GM23248 (cell line): ENCODE data around the gene SIRPG. TPM values are rescaled to one million over a fixed set of nuclear protein-coding genes. Genes with fewer than 3 reads are reported as not detected.

Experiments
- DNase-seq: peaks from one replicate; pipeline ENCODE4 v3.0.0-alpha.2; 2015
- H2AFZ ChIP-seq: fragments of 200-600 bp; sonication (generic); 2 replicates; pipeline ENCODE4 v1.6.1; 2016; ENCODE audit warnings: antibody characterized with exemption
- H3F3A ChIP-seq: fragments of 200-600 bp; sonication (generic); 2 replicates; pipeline ENCODE4 v1.6.1; 2016; ENCODE audit warnings: mild to moderate bottlenecking, antibody characterized with exemption, mixed run types; ENCODE audit not compliant: insufficient read depth
- H3K27ac ChIP-seq: fragments of 200-600 bp; sonication (generic); 2 replicates; pipeline ENCODE4 v1.5.1; 2016; ENCODE audit warnings: mild to moderate bottlenecking
- H3K27me3 ChIP-seq: fragments of 200-600 bp; sonication (generic); replicated peaks from 2 replicates; pipeline ENCODE4 v1.6.1; 2016; ENCODE audit warnings: mild to moderate bottlenecking; ENCODE audit not compliant: insufficient read depth
- H3K36me3 ChIP-seq: fragments of 200-600 bp; sonication (generic); 2 replicates; pipeline ENCODE4 v1.6.1; 2016; ENCODE audit warnings: low read depth, mild to moderate bottlenecking
- H3K4me1 ChIP-seq: fragments of 200-600 bp; sonication (generic); 2 replicates; pipeline ENCODE4 v1.6.1; 2016; ENCODE audit warnings: mild to moderate bottlenecking; ENCODE audit not compliant: insufficient read depth
- H3K4me2 ChIP-seq: fragments of 200-600 bp; sonication (generic); one replicate; pipeline ENCODE4 v1.6.1; 2016; ENCODE audit warnings: mild to moderate bottlenecking; ENCODE audit not compliant: unreplicated experiment
- H3K4me3 ChIP-seq: fragments of 200-600 bp; sonication (generic); 2 replicates; pipeline ENCODE4 v1.5.1; 2016; ENCODE audit warnings: mild to moderate bottlenecking
- H3K79me2 ChIP-seq: fragments of 200-600 bp; sonication (generic); 2 replicates; pipeline ENCODE4 v1.6.1; 2016; ENCODE audit warnings: mild to moderate bottlenecking; ENCODE audit not compliant: insufficient read depth
- H3K9ac ChIP-seq: fragments of 200-600 bp; sonication (generic); 2 replicates; pipeline ENCODE4 v1.6.1; 2016; ENCODE audit warnings: mild to moderate bottlenecking
- H3K9me2 ChIP-seq: fragments of 200-600 bp; sonication (generic); 2 replicates; pipeline ENCODE4 v1.6.1; 2016; ENCODE audit warnings: mixed run types, mild to moderate bottlenecking, moderate library complexity; ENCODE audit not compliant: insufficient read depth
- H3K9me3 ChIP-seq: fragments of 200-600 bp; sonication (generic); one replicate; pipeline ENCODE4 v1.6.1; 2017; ENCODE audit warnings: low read depth
- H4K20me1 ChIP-seq: fragments of 200-600 bp; sonication (generic); 2 replicates; pipeline ENCODE4 v1.6.0; 2016; ENCODE audit not compliant: insufficient read depth
- EZH2 ChIP-seq: fragments of 200-600 bp; sonication (generic); IDR thresholded peaks from 2 replicates; pipeline ENCODE4 v1.6.1; 2018; ENCODE audit warnings: antibody characterized with exemption, mild to moderate bottlenecking; ENCODE audit not compliant: insufficient read depth, poor library complexity, severe bottlenecking
- EZH2phosphoT487 ChIP-seq: fragments of 200-600 bp; sonication (generic); IDR thresholded peaks from 2 replicates; pipeline ENCODE4 v1.6.1; 2018; ENCODE audit warnings: antibody characterized with exemption, moderate library complexity, mild to moderate bottlenecking, low read depth; ENCODE audit not compliant: insufficient read depth
- WGBS, 2 experiments: methylation state at CpG; one replicate each; pipeline ENCODE4 v1.1.6; 2015 to 2017; ENCODE audit warnings: low lambda C conversion rate in 2 of 2, low coverage in 1 of 2; ENCODE audit errors: missing lambda C conversion rate in 2 of 2; 5-methylcytosine and 5-hydroxymethylcytosine counted together
- in situ Hi-C: fragments of 300-500 bp; cut with MboI; formaldehyde crosslinking; loops from 2 replicates; pipeline ENCODE4 v1.15.0; 2020
- polyA plus RNA-seq: library from polyadenylated mRNA; unstranded; fragments of >200 nt; fragmentation: Nextera tagmentation; extraction: Ambion mirVana; gene quantifications from 2 replicates; pipeline ENCODE4 v1.2.1, GENCODE V29; 2016
- total RNA-seq: library from RNA; depleted of rRNA; stranded (reverse); fragments of >200 nt; shearing (Covaris generic); gene quantifications from 2 replicates; pipeline ENCODE4 v1.2.3, GENCODE V29; 2014

SIRPG gene
- total and polyA plus RNA-seq, 2 experiments from 2014 or later = not detected

DNA sequence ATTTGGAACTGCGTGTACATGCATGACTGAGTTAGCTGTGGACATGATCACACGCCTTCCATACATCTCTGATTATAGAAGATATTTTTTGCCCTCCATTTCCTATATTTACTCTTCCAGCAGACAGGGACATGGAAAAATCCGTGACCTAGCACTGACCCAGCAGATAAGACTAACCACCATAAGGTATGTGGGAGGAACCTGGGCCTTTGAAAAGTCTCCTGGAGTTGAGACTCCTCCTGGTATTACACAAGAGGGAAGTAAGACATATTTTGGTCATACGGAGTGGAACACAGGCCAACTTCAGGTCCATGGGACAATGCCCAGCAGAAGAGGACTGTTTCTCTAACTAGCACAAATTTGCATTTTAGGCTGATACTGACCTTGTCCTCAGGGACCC is 24.0 kb downstream of the SIRPG start:
- DNase-seq = no peak
- no peak overlapping the region for H2AFZ ChIP-seq
- H4K20me1 ChIP-seq = no peaks in the 10 kb centered on the region
- peaks cover 14% of the 10 kb centered on the region; the same call in 1 of the 2 replicates for H3K27me3 ChIP-seq
- H3K9me2 ChIP-seq = no peaks in the 10 kb centered on the region
- H3K36me3 ChIP-seq = no peaks in the 10 kb centered on the region
- H3K4me3 ChIP-seq = no peak overlapping the region
- peaks cover 17% of the 10 kb centered on the region for H3K4me1 ChIP-seq
- no peak overlapping the region for H3K4me2 ChIP-seq
- no peaks in the 10 kb centered on the region for H3K9me3 ChIP-seq
- TF ChIP-seq EZH2phosphoT487 = no peak
- no peak for TF ChIP-seq EZH2
- in situ Hi-C loops = loop anchor here (25.0 kb wide), 1 partner anchor 96 kb away; no protein-coding TSS in a partner anchor
- no peak overlapping the region for H3K9ac ChIP-seq
- H3F3A ChIP-seq = peaks cover 12% of the 10 kb centered on the region
- no peak overlapping the region for H3K27ac ChIP-seq
- no peaks in the 10 kb centered on the region for H3K79me2 ChIP-seq
- 29 to 38% methylated on average over 4 of the region's 4 CpGs for WGBS, 2 experiments

DNA sequence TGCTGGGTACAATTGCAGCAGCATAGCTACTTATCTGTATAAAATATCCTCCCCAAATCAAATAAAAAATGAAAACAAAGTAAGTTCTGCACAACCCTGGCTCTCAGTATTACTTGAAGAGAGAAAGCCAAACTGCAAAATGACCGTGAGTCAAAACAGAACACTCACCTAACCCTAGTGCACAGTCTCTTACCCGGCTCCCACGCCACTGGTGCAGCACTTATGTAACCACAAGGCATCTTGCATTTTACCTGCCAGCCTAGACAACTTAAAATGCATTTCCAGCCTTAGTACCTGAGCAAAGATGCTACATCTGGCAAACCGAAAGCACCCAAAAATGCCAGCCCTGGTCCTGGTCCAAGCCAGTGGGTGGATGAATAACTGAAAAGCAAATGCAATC is 25.4 kb downstream of the SIRPG start:
- DNase-seq = peak; percentile 34
- Histone ChIP-seq H3F3A (peaks cover 12% of the 10 kb centered on the region), H3K4me1 (peaks cover 17% of the 10 kb centered on the region), H3K27ac (no peak overlapping the region), H3K9ac (no peak overlapping the region), H3K4me3 (no peak overlapping the region), H4K20me1 (no peaks in the 10 kb centered on the region), H3K79me2 (no peaks in the 10 kb centered on the region), H3K36me3 (no peaks in the 10 kb centered on the region), H3K9me3 (no peaks in the 10 kb centered on the region), H3K27me3 (peaks cover 11% of the 10 kb centered on the region; the same call in 1 of the 2 replicates), H3K4me2 (peak overlapping the region; percentile 21), H2AFZ (no peak overlapping the region), H3K9me2 (no peaks in the 10 kb centered on the region)
- in situ Hi-C loops = loop anchor here (25.0 kb wide), 1 partner anchor 95 kb away; no protein-coding TSS in a partner anchor
- TF ChIP-seq EZH2 = no peak
- 49 to 53% methylated on average over 4 of the region's 4 CpGs for WGBS, 2 experiments

DNA sequence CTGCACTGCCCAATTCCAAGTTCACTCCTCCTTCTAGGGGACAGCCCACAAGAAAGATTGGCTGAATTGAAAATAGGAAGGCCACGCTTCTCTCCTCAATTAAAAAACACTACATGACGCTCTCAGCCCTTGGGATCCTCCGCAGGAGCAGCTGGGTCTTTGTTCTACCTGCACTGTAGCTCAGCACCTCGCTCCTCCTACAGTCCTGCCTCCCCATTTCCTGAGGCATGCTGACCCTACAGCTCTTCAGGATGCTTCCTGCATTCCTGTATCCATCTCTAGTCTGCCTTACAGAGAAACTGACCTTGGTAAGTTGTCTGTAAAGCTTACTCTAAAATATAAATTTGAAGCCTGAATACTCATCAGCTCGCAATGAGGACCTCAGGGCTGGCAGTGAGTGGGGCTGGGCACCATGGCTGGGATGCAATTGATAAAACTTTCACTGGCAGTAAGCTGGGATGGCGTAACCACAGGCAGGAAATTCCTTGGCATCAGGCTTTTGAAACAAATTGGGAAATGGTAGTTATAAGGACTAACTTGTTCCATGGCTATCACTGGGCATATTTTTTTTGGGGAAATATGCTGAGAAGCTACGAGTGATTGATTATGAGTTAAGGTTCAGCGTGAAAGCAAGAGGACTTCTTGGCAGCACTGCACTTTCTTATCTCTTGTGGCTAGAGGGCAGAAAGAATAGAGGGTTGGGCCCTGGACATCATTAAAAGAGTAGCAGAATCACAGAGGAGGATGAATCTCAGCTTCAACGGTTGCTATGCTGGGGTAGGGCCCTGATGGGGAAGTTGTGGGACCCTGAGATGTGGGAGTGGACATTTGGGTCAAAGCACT is 26.0 kb downstream of the SIRPG start:
- Histone ChIP-seq H3K9ac (no peak overlapping the region), H3K79me2 (no peaks in the 10 kb centered on the region), H4K20me1 (no peaks in the 10 kb centered on the region), H3K4me3 (no peak overlapping the region), H3K4me2 (peak overlapping the region; percentile 21), H3K36me3 (no peaks in the 10 kb centered on the region), H2AFZ (no peak overlapping the region), H3K27ac (no peak overlapping the region), H3K9me3 (no peaks in the 10 kb centered on the region), H3F3A (peaks cover 12% of the 10 kb centered on the region), H3K9me2 (no peaks in the 10 kb centered on the region), H3K4me1 (peaks cover 17% of the 10 kb centered on the region), H3K27me3 (peaks cover 4% of the 10 kb centered on the region; the same call in 1 of the 2 replicates)
- TF ChIP-seq EZH2 (no peak), EZH2phosphoT487 (no peak)
- DNase-seq = peak; percentile 71
- WGBS, 2 experiments = 26% methylated on average over 9 of the region's 9 CpGs
- in situ Hi-C loops = loop anchor here (25.0 kb wide), 1 partner anchor 94 kb away; no protein-coding TSS in a partner anchor

DNA sequence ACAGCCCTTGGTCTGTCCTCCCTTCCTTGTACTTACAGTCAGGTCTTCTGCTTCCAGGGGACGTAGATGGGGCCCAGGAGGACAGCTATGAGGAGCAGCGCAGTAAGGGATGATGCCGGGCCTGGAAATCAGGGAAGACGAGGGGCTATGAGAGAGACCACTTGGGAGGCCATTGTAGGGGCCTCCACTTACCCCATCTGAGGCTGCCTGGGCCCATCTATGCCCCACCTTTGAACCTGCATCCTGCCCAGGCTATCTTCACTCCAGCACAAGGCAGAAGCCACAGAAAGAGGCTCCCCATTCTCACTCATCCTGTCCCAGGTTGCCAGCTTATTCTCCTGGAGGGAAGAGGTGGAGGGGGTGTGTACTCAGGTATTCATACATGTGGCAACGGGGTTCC is 27.4 kb downstream of the SIRPG start:
- peaks cover 18% of the 10 kb centered on the region for H3F3A ChIP-seq
- H4K20me1 ChIP-seq = no peaks in the 10 kb centered on the region
- no peaks in the 10 kb centered on the region for H3K79me2 ChIP-seq
- in situ Hi-C loops = loop anchor here (25.0 kb wide), 1 partner anchor 93 kb away; no protein-coding TSS in a partner anchor
- no peak overlapping the region for H3K9ac ChIP-seq
- H3K27me3 ChIP-seq = no peaks in the 10 kb centered on the region; the same call in 1 of the 2 replicates
- no peak overlapping the region for H2AFZ ChIP-seq
- no peak overlapping the region for H3K4me2 ChIP-seq
- no peak overlapping the region for H3K27ac ChIP-seq
- no peak for TF ChIP-seq EZH2
- H3K36me3 ChIP-seq = no peaks in the 10 kb centered on the region
- H3K9me2 ChIP-seq = no peaks in the 10 kb centered on the region
- WGBS, 2 experiments = 61 to 62% methylated on average over 5 of the region's 5 CpGs
- H3K4me3 ChIP-seq = no peak overlapping the region
- DNase-seq = no peak
- no peaks in the 10 kb centered on the region for H3K9me3 ChIP-seq
- peaks cover 21% of the 10 kb centered on the region for H3K4me1 ChIP-seq
